GM23338 (cell line): ENCODE measurements around the gene CDK16. TPM values are rescaled to one million over a fixed set of nuclear protein-coding genes. Genes with fewer than 3 reads are reported as not detected.

Source experiments
- CTCF ChIP-seq, 2 experiments: fragments of 200-600 bp in 1 of 2; sonication (generic) in 1 of 2; conservative IDR thresholded peaks; 2 replicates each; pipeline versions ENCODE4 v1.5.1 to v1.6.1; 2016 to 2017; ENCODE audit warnings: antibody characterized with exemption in 2 of 2, low read depth in 2 of 2, mild to moderate bottlenecking in 2 of 2, moderate library complexity in 1 of 2
- POLR2AphosphoS5 ChIP-seq: IDR thresholded peaks from 2 replicates; pipeline ENCODE4 v1.6.1; 2016; ENCODE audit warnings: antibody characterized with exemption, low read depth
- ZNF331 ChIP-seq: fragments of 250-450 bp; sonication (Bioruptor Pico); IDR thresholded peaks from 2 replicates; pipeline ENCODE4 v1.5.0; 2020; ENCODE audit warnings: low read depth, mild to moderate bottlenecking, moderate library complexity
- ZNF462 ChIP-seq: fragments of 250-450 bp; sonication (Bioruptor Pico); IDR thresholded peaks from 2 replicates; pipeline ENCODE4 v1.5.0; 2020; ENCODE audit warnings: mild to moderate bottlenecking, moderate library complexity
- polyA plus RNA-seq: library from polyadenylated mRNA; unstranded; fragments of >200 nt; fragmentation: Nextera tagmentation; extraction: Ambion mirVana; gene quantifications from 2 replicates; pipeline ENCODE4 v1.2.1, GENCODE V29; 2016
- total RNA-seq: library from RNA; depleted of rRNA; stranded (reverse); fragments of >200 nt; shearing (Covaris generic); gene quantifications from 2 replicates; pipeline ENCODE4 v1.2.3, GENCODE V29; 2014
- TF ChIP-seq, protein P1 (sequence below): IDR thresholded peaks from one replicate; pipeline ENCODE4 v1.6.1; 2018; ENCODE audit warnings: antibody characterized with exemption; ENCODE audit not compliant: unreplicated experiment

Gene CDK16
- total and polyA plus RNA-seq, 2 experiments from 2014 or later, result 58.9 to 158 TPM

DNA sequence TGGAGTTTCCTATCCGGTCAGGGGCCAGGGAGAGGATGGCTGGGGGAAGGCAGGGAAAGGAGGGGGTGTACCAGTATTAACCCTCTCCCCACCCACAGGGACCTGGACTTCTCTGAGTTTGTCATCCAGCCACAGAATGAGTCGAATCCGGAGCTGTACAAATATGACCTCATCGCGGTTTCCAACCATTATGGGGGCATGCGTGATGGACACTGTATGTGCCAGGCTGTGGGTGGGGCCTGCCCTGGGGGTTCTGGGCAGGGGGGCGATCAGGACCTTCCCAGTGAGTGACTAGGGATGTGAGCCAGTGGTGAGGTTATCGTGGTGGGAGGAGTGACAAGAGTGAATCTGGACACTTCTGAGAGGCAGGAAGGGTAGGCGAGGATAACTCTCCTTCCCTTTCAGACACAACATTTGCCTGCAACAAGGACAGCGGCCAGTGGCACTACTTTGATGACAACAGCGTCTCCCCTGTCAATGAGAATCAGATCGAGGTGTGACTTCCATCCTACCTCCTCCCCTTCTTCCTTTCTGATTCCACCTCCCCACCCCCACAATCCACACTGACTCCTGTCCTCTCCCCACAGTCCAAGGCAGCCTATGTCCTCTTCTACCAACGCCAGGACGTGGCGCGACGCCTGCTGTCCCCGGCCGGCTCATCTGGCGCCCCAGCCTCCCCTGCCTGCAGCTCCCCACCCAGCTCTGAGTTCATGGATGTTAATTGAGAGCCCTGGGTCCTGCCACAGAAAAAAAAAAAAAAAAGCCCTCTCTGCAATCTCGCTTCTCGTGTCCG, 28.9 kb downstream of the CDK16 start (continued):
- TF ChIP-seq ZNF462 (no peak), CTCF (conservative IDR thresholded peaks at IDR 0.05; ENCODE audit: low read depth in 2 of 2) (no peak), ZNF331 (CRISPR knock-in tag) (no peak), POLR2AphosphoS5 (no peak)
- TF ChIP-seq, protein P1, sequence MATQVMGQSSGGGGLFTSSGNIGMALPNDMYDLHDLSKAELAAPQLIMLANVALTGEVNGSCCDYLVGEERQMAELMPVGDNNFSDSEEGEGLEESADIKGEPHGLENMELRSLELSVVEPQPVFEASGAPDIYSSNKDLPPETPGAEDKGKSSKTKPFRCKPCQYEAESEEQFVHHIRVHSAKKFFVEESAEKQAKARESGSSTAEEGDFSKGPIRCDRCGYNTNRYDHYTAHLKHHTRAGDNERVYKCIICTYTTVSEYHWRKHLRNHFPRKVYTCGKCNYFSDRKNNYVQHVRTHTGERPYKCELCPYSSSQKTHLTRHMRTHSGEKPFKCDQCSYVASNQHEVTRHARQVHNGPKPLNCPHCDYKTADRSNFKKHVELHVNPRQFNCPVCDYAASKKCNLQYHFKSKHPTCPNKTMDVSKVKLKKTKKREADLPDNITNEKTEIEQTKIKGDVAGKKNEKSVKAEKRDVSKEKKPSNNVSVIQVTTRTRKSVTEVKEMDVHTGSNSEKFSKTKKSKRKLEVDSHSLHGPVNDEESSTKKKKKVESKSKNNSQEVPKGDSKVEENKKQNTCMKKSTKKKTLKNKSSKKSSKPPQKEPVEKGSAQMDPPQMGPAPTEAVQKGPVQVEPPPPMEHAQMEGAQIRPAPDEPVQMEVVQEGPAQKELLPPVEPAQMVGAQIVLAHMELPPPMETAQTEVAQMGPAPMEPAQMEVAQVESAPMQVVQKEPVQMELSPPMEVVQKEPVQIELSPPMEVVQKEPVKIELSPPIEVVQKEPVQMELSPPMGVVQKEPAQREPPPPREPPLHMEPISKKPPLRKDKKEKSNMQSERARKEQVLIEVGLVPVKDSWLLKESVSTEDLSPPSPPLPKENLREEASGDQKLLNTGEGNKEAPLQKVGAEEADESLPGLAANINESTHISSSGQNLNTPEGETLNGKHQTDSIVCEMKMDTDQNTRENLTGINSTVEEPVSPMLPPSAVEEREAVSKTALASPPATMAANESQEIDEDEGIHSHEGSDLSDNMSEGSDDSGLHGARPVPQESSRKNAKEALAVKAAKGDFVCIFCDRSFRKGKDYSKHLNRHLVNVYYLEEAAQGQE, result no peak
